Activated CD4-positive, alpha-beta T cell treated with anti-CD3 and anti-CD28 coated beads, Interleukin-2, Interleukin-6, amounts not matched to agents 100 ng/mL and 50 ng/mL, durations not matched to agents 16 hours and 8 hours (primary cell): Measurements from ENCODE around the gene HSPA6.
"Not testable (repeated sequence)": the region's sequence is repeated elsewhere in the genome, so short reads cannot be mapped to it uniquely, and the experiment has no call there.

Experiments
- DNase-seq: peaks from one replicate; pipeline ENCODE4 v3.0.0-alpha.2; 2020

The HSPA6 gene

GRCh38 chr1:161538925-161539479, 14.7 kb downstream of the HSPA6 start:
- not testable (repeated sequence) for DNase-seq

GRCh38 chr1:161539731-161540569, 15.6 kb downstream of the HSPA6 start:
- DNase-seq = peak; percentile 96

DNA sequence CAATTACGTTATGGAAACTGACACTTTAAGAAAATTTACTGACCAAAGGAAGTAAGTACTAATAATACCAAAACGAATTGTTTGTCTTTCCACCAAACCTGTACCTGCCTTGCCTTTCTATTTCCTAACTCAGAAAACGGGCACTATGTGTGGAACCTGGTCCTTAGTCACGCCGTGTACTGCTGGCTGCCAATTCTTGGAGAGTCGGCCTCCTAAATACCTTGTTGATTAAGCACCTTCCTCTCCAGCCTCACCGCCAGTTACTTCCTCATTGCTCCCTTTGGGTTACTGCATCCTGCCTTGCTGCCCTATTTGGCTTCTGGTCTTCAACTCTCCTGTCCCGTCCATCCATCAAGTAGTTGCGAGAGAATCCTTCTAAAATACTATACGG, 16.2 kb downstream of the HSPA6 start:
- DNase-seq = not testable (repeated sequence)

DNA sequence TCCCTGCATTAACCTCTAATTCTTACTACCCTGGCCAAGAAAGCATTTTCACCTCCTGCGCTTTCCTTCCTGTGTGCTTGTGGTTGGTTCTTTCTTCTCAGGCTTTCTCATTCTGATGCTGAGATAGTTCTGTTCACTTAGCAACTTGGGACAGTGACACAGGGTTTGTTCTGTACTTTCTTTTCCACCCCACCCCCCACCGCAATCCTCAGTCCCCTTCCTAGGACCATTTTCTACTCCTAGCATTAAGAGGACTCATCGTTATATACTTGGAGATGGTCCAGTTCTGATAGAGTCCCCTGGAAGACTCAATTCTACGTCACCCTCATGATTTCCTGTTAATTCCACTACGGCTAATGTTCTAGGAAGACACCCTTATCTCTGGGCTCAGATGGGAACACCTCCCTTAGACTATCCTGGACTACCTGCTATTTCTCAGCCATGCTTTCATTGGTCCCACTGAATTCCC, 17.8 kb downstream of the HSPA6 start:
- DNase-seq = peak; percentile 89

GRCh38 chr1:161543125-161543524, 18.8 kb downstream of the HSPA6 start:
- not testable (repeated sequence) for DNase-seq

DNA sequence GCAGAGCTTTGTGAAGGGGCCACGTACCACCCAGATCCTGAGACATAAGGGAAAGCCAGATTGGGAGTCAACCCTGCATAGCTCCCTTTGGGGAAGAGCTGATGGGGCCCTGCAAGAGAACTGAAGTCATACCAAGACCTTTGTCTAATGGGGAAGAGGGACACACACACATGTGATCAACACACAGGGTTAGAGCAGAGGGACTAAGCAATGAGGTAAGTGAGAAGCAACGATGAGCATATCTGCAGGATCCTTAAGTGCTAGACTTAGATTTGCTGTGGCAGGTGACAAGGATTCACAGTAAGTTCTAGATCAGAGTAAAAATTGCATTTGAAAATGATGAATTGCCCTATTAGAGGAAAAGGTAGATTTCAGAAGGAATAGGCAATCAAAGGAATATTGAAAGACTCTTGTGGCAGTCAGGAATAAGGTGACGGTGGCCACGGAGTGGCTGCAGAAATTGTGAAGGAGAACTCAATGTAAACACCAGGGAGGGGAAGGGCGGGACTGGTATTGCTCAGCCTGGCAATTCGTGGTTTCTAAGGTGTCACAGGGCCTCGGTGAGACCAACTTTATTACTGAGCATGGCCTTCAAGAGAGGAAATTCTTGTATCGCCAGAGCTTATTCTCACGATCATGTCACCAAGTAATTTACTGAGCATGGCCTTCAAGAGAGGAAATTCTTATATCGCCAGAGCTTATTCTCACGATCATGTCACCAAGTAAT, 20.8 kb downstream of the HSPA6 start:
- peak; percentile 62 for DNase-seq

- not testable (repeated sequence) for DNase-seq
These were observed 23.8 kb downstream of the HSPA6 start for GRCh38 chr1:161547995-161548741.

- not testable (repeated sequence) for DNase-seq
These were observed 24.5 kb downstream of the HSPA6 start for GRCh38 chr1:161548749-161549406.

DNA sequence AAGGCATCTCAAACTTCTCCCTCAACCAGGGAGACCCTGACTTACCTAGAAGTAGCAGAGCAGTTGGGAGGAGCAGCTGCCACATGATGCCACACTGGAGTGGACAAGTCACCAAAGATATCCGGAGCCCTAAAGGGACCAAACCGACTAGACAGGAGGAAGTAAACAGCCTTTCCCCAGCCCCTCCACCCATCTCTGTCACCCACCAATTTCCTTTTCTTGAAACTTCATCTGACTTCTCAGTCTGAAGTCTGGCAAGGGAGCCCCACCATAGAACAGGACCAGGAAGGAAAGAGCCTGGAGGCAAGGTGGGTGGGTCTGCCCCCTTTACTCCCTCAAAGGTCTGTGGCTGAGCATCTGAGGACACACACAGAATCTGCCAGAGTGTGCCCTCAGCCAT, 25.3 kb downstream of the HSPA6 start, which contains the start of gene FCGR3A:
FCGR3A (minus strand) TSS at position 167 of the 400 bp plus-strand sequence; CDS start at position 85, 82 bp downstream.
- DNase-seq = no peak

DNA sequence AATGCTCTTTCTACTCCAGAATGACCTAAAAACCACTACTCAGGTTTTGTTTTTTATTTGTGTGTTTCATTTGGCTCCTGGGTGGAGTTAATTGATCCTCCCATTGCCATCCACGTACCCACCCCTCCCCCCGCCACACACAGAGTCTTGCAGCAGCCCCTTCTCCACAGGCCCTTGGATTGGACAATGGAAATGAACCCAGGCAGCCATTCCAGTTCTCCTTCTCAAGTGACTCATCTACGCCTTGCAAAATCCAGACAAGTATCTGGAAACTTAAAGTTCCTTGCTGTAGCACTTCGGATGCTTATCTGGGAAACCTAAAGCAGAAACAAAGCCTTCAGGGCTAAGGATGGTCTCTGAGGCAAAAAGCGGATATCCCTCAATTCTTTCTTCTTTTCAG, 26.6 kb downstream of the HSPA6 start:
- DNase-seq = not testable (repeated sequence)

GRCh38 chr1:161553631-161554030, 29.3 kb downstream of the HSPA6 start:
- not testable (repeated sequence) for DNase-seq

GRCh38 chr1:161554340-161554739, 30.0 kb downstream of the HSPA6 start:
- DNase-seq = not testable (repeated sequence)

DNA sequence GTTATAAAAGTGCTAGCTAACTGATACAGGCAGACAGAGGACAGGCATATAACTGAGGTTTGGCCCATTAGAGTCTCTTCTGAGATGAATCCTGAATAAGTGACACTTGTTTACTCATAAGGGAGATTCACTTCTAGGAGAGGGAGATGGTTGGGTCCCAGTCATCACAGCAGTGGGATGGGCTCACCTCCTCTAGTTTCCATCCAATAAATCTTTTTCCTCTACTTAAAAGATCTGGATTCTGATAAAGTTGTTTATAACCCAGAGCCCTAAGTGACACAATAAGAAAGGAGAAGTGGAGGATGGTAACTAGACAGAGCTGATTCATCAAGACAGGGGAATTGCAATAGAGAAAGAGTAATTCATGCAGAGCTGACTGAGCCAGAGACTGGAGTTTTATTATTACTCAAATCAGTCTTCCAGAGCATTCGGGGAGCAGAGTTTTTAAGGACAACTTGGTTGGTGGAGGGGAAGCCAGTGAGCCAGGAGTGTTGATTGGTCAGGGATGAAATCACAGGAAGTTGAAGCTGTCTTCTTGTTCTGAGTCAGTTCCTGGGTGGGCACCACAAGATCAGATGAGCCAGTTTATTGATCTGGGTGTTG, 30.6 kb downstream of the HSPA6 start:
- DNase-seq = peak; percentile 81

DNA sequence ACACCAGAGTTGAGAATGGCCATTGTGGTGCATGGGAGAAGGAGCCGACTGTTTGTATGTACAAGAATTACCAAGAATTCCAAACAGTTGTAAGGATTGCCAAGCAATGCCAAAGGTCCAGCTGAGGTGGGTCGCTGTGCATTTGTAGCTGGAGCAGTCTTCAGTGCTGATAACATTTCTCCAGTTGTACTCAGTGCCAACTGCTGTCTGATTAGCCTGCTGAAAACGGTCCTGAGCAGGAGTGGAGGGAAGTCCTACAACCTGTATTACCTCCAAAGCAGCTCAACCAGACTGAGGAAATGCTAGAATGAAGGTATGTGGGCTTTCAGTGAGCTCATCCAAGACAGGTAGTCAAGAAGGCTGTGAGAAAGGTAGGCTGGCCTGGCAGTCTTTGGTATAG, 31.8 kb downstream of the HSPA6 start:
- DNase-seq = not testable (repeated sequence)

DNA sequence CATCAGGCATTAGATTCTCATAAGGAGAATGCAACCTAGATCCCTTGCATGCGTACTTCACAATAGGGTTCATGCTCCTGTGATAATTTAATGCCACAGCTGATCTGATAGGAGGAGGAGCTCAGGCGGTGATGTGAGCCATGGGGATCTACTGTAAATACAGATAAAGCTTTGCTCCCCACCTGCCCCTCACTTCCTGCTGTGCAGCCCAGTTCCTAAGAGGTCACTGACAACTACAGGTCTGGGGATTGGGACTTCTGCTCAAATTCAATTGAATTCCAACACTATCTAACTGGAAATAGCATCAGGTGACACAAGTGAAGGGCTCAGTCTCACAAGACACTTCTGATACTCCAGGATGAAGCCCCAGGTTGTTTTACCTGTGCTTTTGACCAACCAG, 32.6 kb downstream of the HSPA6 start:
- DNase-seq = not testable (repeated sequence)

- DNase-seq = not testable (repeated sequence)
These were observed 33.4 kb downstream of the HSPA6 start for GRCh38 chr1:161557506-161558450.

- peak; percentile 61 for DNase-seq
These were observed 36.8 kb downstream of the HSPA6 start for GRCh38 chr1:161560960-161561715.

DNA sequence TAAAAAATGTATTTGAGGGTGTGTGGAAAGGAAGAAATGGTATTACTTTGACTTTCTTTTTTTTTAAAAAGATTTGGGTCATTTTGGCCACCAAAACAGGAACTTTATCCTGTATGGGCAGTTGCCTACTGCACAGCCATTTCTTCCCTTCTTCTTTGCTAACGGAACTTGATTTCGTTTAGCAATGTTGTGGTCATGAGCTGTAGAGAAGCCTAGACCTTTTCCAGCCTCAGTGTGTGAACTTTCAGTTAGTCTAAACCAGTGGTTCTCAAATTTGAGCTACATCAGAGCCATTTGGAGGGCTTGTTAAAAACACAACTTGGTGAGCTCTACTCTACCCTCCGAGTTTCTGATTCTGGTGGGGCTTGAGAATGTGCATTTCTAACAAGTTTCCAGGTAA, 38.1 kb downstream of the HSPA6 start:
- not testable (repeated sequence) for DNase-seq

DNA sequence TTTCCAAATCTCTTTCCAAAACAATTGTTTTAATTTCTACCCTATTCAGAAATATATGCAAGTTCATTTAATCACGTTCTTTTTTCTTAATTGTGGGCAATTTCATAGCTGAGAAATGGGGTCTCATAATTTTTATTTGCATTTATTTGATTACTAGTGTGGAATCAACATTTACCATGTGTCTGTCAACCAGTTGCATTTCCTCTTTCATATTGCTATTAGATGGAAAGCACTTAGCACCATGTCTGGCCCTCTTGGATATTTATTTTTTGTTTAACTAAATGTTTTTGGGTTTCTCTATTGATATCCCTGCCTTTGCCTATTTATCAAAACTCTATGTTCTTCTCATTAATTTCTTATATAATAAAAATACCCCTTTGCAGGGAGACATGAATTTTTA, 39.2 kb downstream of the HSPA6 start:
- not testable (repeated sequence) for DNase-seq

DNA sequence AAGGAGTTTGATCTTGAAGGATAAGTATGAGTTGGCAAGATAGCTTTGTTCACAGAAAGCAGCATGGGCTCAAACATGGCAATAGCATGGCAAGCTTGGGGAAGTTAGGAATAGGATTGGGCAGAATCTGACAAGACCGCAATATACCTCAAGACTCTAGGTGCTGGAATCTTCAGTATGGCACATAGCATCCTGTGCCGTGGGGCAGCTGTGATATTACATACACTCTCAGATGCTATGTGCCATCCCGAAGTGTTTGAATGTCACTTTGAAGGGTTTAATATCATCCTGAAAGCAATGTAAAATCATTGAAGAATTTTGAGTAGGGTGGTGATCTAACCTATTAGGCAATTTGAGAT, 42.2 kb downstream of the HSPA6 start:
- not testable (repeated sequence) for DNase-seq
